H9 (cell line): ENCODE results near the gene ANGEL1. TPM values are rescaled to one million over a fixed set of nuclear protein-coding genes. Genes with fewer than 3 reads are reported as not detected.

Experiments
- DNase-seq: peaks from one replicate; pipeline ENCODE4 v3.0.0-alpha.2; 2017
- H2AFZ ChIP-seq: one replicate; pipeline ENCODE4 v1.6.1; 2013; ENCODE audit warnings: mild to moderate bottlenecking, low read length, control low read depth, moderate library complexity
- H2AK5ac ChIP-seq: 2 replicates; pipeline ENCODE4 v1.6.1; 2013; ENCODE audit warnings: low read length, control low read depth, mixed read lengths; ENCODE audit not compliant: insufficient read length
- H2BK120ac ChIP-seq: one replicate; pipeline ENCODE4 v1.6.1; 2013; ENCODE audit warnings: low read depth, mild to moderate bottlenecking, low read length, control low read depth, inconsistent platforms; ENCODE audit not compliant: poor library complexity, severe bottlenecking
- H2BK12ac ChIP-seq: 2 replicates; pipeline ENCODE4 v1.6.1; 2013; ENCODE audit warnings: low read length, control low read depth, mixed read lengths, low read depth; ENCODE audit not compliant: insufficient read length
- H2BK15ac ChIP-seq: 2 replicates; pipeline ENCODE4 v1.6.1; 2013; ENCODE audit warnings: low read depth, low read length, control low read depth
- H2BK20ac ChIP-seq: one replicate; pipeline ENCODE4 v1.6.1; 2013; ENCODE audit warnings: low read depth, mild to moderate bottlenecking, low read length, control low read depth, inconsistent platforms; ENCODE audit not compliant: poor library complexity, severe bottlenecking
- H2BK5ac ChIP-seq: 2 replicates; pipeline ENCODE4 v1.6.1; 2013; ENCODE audit warnings: low read length, control low read depth, mixed read lengths; ENCODE audit not compliant: insufficient read length
- H3K14ac ChIP-seq: 2 replicates; pipeline ENCODE4 v1.6.1; 2013; ENCODE audit warnings: low read length, control low read depth; ENCODE audit not compliant: insufficient read depth
- H3K18ac ChIP-seq: 2 replicates; pipeline ENCODE4 v1.6.1; 2013; ENCODE audit warnings: low read depth, mild to moderate bottlenecking, mixed read lengths, low read length, control low read depth; ENCODE audit not compliant: insufficient read length
- H3K23ac ChIP-seq: 2 replicates; pipeline ENCODE4 v1.6.1; 2013; ENCODE audit warnings: low read length, control low read depth, mixed read lengths, low read depth; ENCODE audit not compliant: insufficient read length
- H3K23me2 ChIP-seq: 2 replicates; pipeline ENCODE4 v1.6.1; 2013; ENCODE audit warnings: low read depth, mild to moderate bottlenecking, mixed read lengths, low read length, control low read depth; ENCODE audit not compliant: insufficient read length, poor library complexity, severe bottlenecking
- H3K27ac ChIP-seq: 2 replicates; pipeline ENCODE4 v1.5.1; 2013; ENCODE audit warnings: low read length, control low read depth, mixed read lengths, low read depth; ENCODE audit not compliant: insufficient read length
- H3K27me3 ChIP-seq: 2 replicates; pipeline ENCODE4 v1.6.1; 2013; ENCODE audit warnings: low read length, control low read depth, inconsistent platforms; ENCODE audit not compliant: insufficient read depth
- H3K4ac ChIP-seq: 2 replicates; pipeline ENCODE4 v1.6.1; 2013; ENCODE audit warnings: low read depth, mild to moderate bottlenecking, control low read depth, inconsistent platforms, low read length, moderate library complexity
- H3K4me1 ChIP-seq: 2 replicates; pipeline ENCODE4 v1.6.1; 2013; ENCODE audit warnings: low read length, control low read depth, inconsistent platforms; ENCODE audit not compliant: insufficient read depth
- H3K4me2 ChIP-seq: 2 replicates; pipeline ENCODE4 v1.6.1; 2013; ENCODE audit warnings: low read length, control low read depth, mixed read lengths; ENCODE audit not compliant: insufficient read length, insufficient read depth
- H3K56ac ChIP-seq: 2 replicates; pipeline ENCODE4 v1.6.1; 2013; ENCODE audit warnings: low read depth, mild to moderate bottlenecking, mixed read lengths, low read length, control low read depth; ENCODE audit not compliant: insufficient read length
- H3K79me1 ChIP-seq: 2 replicates; pipeline ENCODE4 v1.6.1; 2013; ENCODE audit warnings: low read depth, mild to moderate bottlenecking, moderate library complexity, low read length, control low read depth, inconsistent platforms; ENCODE audit not compliant: insufficient read depth, poor library complexity, severe bottlenecking
- H3K79me2 ChIP-seq: 2 replicates; pipeline ENCODE4 v1.6.1; 2013; ENCODE audit warnings: low read length, control low read depth, inconsistent platforms; ENCODE audit not compliant: insufficient read depth
- H3K9ac ChIP-seq: 2 replicates; pipeline ENCODE4 v1.6.1; 2013; ENCODE audit warnings: low read length, control low read depth, mixed read lengths; ENCODE audit not compliant: insufficient read length; ENCODE audit errors: extremely low read depth
- H3K9me3 ChIP-seq: one replicate; pipeline ENCODE4 v1.6.1; 2013; ENCODE audit warnings: low read depth, low read length, inconsistent platforms; ENCODE audit not compliant: control insufficient read depth
- H3T11ph ChIP-seq: one replicate; pipeline ENCODE4 v1.6.1; 2013; ENCODE audit warnings: mild to moderate bottlenecking, low read length, control low read depth, inconsistent platforms
- H4K20me1 ChIP-seq: one replicate; pipeline ENCODE4 v1.6.1; 2013; ENCODE audit not compliant: control insufficient read depth, insufficient read length, insufficient read depth
- H4K5ac ChIP-seq: 2 replicates; pipeline ENCODE4 v1.6.1; 2013; ENCODE audit warnings: low read depth, mild to moderate bottlenecking, mixed read lengths, low read length, control low read depth; ENCODE audit not compliant: insufficient read length
- H4K8ac ChIP-seq: replicated peaks from 2 replicates; pipeline ENCODE4 v1.6.1; 2013; ENCODE audit warnings: low read length, control low read depth, mixed read lengths, low read depth; ENCODE audit not compliant: insufficient read length
- H4K91ac ChIP-seq: 2 replicates; pipeline ENCODE4 v1.6.1; 2013; ENCODE audit warnings: low read depth, mild to moderate bottlenecking, moderate library complexity, mixed read lengths, low read length, control low read depth; ENCODE audit not compliant: insufficient read length
- H3K27ac Mint-ChIP-seq, 3 experiments: 2 replicates in 2 of 3; 3 replicates in 1 of 3; pipeline ENCODE4 v1.8.0; 2020 to 2021; ENCODE audit warnings: mixed read lengths in 3 of 3, mild to moderate bottlenecking in 1 of 3, moderate library complexity in 1 of 3
- H3K27me3 Mint-ChIP-seq: 2 replicates; pipeline ENCODE4 v1.8.0; 2021; ENCODE audit warnings: low read depth, mild to moderate bottlenecking, moderate library complexity, mixed read lengths
- H3K36me3 Mint-ChIP-seq, 3 experiments: 2 replicates in 2 of 3; 3 replicates in 1 of 3; pipeline ENCODE4 v1.8.0; 2020 to 2021; ENCODE audit warnings: low read depth in 3 of 3, mixed read lengths in 3 of 3; ENCODE audit not compliant: insufficient read depth in 1 of 3
- H3K4me1 Mint-ChIP-seq, 2 experiments: 2 replicates each; pipeline ENCODE4 v1.8.0; 2020; ENCODE audit warnings: mixed read lengths in 2 of 2
- H3K4me3 Mint-ChIP-seq, 2 experiments: 2 replicates in 1 of 2; 3 replicates in 1 of 2; pipeline ENCODE4 v1.8.0; 2020 to 2021; ENCODE audit warnings: mild to moderate bottlenecking in 2 of 2, mixed read lengths in 2 of 2, moderate library complexity in 1 of 2
- H3K9me3 Mint-ChIP-seq, 2 experiments: 2 replicates in 1 of 2; 3 replicates in 1 of 2; pipeline ENCODE4 v1.8.0; 2020; ENCODE audit warnings: mild to moderate bottlenecking in 2 of 2, mixed read lengths in 2 of 2, moderate library complexity in 1 of 2
- WGBS: extraction: QIAGEN DNeasy Blood & Tissue Kit; methylation state at CpG from one replicate; pipeline ENCODE4 v1.1.7; 2013; ENCODE audit warnings: missing lambda C conversion rate, low lambda C conversion rate, mixed read lengths; ENCODE audit not compliant: insufficient read length; ENCODE audit errors: extremely low coverage; 5-methylcytosine and 5-hydroxymethylcytosine counted together
- total RNA-seq: library from RNA; stranded (reverse); gene quantifications from 2 replicates; pipeline ENCODE4 v1.2.1, GENCODE V29; 2021
- TF ChIP-seq, protein P1 (sequence below): fragments of 200-600 bp; sonication (generic); conservative IDR thresholded peaks from 3 replicates; pipeline ENCODE4 v1.8.0; 2021; ENCODE audit warnings: antibody characterized with exemption, mild to moderate bottlenecking

ANGEL1 gene
- total RNA-seq, 1 experiment from 2014 or later: 21.5 TPM

DNA sequence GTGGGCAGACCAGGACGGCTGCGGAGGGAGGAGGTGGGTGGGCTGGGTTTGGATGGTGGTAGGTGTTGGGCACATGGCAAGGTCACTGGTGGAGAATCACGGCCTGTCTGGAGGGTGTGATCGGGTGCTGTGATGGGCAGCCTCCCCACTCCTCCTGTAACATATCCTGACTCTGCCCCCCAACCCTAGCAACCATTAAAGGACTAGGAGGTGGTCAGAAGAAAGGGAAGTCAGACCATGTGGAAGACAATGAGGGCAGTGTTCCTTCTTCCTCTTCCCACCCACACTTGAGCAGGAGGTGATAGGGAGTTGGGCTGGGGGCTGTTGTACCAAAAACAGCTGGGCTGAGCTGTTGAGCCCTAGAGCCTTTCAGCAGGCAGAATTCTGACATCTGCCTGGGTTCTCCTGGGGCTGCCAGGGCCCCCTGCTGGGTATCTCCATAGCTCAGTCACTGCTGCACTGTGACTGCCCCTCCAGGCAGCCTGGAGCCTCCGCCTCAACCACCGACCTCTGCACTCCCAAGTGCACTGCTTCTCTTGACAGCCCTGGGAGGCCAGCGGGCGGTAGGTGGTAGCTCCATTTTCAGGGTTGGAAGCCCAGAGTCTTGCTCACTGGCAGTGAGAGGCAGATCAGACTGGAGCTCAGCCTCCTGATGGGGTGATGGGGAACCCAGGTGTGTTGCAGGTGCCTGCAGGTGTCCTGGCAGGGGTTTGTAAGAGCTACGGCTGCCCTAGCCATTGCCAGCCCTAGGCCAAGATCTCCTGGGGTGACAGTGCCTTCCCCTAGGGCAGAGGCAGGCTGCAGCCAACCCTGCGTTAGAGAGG lies 36.0 kb downstream of the ANGEL1 start:
- WGBS: no CpG with 5 or more reads among the region's 10 CpGs
- Histone ChIP-seq H3K4me2 (no peak overlapping the region), H3K79me1 (no peaks in the 10 kb centered on the region), H3K79me2 (no peaks in the 10 kb centered on the region), H3K56ac (no peak overlapping the region), H3K4ac (no peak overlapping the region), H4K8ac (no peak overlapping the region), H2AK5ac (no peak overlapping the region), H3T11ph (no peak overlapping the region), H4K5ac (no peak overlapping the region), H3K23me2 (no peaks in the 10 kb centered on the region), H2AFZ (no peak overlapping the region), H3K23ac (no peak overlapping the region), H2BK15ac (no peak overlapping the region), H3K9me3 (no peaks in the 10 kb centered on the region), H2BK20ac (no peak overlapping the region), H2BK12ac (no peak overlapping the region), H3K9ac (no peak overlapping the region), H3K27ac (no peak overlapping the region), H3K18ac (no peak overlapping the region), H4K91ac (no peak overlapping the region), H2BK5ac (no peak overlapping the region), H4K20me1 (no peaks in the 10 kb centered on the region), H3K14ac (no peak overlapping the region), H2BK120ac (no peak overlapping the region), H3K27me3 (no peaks in the 10 kb centered on the region), H3K4me1 (no peaks in the 10 kb centered on the region)
- Mint-ChIP-seq H3K4me3 (no peak overlapping the region), H3K27ac (peak overlapping the region in 1 of 3 experiments; percentile 59; a peak in 2 of 7 replicates), H3K36me3 (peaks cover 0 to 9% (median 5%) of the 10 kb centered on the region in 3 experiments; a peak in 4 of 7 replicates), H3K9me3 (no peaks in the 10 kb centered on the region), H3K27me3 (peaks cover 3% of the 10 kb centered on the region), H3K4me1 (peaks cover 20 to 33% of the 10 kb centered on the region in 2 experiments)
- TF ChIP-seq, protein P1, sequence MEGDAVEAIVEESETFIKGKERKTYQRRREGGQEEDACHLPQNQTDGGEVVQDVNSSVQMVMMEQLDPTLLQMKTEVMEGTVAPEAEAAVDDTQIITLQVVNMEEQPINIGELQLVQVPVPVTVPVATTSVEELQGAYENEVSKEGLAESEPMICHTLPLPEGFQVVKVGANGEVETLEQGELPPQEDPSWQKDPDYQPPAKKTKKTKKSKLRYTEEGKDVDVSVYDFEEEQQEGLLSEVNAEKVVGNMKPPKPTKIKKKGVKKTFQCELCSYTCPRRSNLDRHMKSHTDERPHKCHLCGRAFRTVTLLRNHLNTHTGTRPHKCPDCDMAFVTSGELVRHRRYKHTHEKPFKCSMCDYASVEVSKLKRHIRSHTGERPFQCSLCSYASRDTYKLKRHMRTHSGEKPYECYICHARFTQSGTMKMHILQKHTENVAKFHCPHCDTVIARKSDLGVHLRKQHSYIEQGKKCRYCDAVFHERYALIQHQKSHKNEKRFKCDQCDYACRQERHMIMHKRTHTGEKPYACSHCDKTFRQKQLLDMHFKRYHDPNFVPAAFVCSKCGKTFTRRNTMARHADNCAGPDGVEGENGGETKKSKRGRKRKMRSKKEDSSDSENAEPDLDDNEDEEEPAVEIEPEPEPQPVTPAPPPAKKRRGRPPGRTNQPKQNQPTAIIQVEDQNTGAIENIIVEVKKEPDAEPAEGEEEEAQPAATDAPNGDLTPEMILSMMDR: no peak
- peak; percentile 45 for DNase-seq
